BJ (cell line): ENCODE data around the gene KCNN3. TPM values are rescaled to one million over a fixed set of nuclear protein-coding genes. Genes with fewer than 3 reads are reported as not detected.

Experiments used
- CTCF ChIA-PET: fragments of 350-600 bp; formaldehyde crosslinking; extraction: SDS; loops from one replicate; lab custom pipeline; 2021; ENCODE audit warnings: antibody characterized with exemption, inconsistent platforms; lab: Yijun Ruan, JAX
- POLR2A ChIA-PET: fragments of 300-600 bp; sonication (Branson Sonifier 250); formaldehyde crosslinking; extraction: SDS; loops from one replicate; lab custom pipeline; 2021; ENCODE audit warnings: antibody characterized with exemption; lab: Charles Lee
- DNase-seq: peaks from one replicate; pipeline ENCODE4 v3.0.0-alpha.2; 2011; ENCODE audit warnings: low read depth
- H3K27me3 ChIP-seq: 2 replicates; pipeline ENCODE4 v1.6.0; 2011; ENCODE audit warnings: low read length; ENCODE audit not compliant: control insufficient read depth, insufficient read depth
- H3K36me3 ChIP-seq: 2 replicates; pipeline ENCODE4 v1.5.1; 2011; ENCODE audit warnings: low read length; ENCODE audit not compliant: control insufficient read depth, insufficient read depth
- H3K4me3 ChIP-seq: 2 replicates; pipeline ENCODE4 v1.5.1; 2011; ENCODE audit warnings: low read depth, mild to moderate bottlenecking, control low read depth, low read length
- polyA plus RNA-seq: library from polyadenylated mRNA; depleted of rRNA; stranded (reverse); fragments of >200 nt; gene quantifications from 2 replicates; pipeline ENCODE4 v1.2.3, GENCODE V29; 2011
- TF ChIP-seq, protein P1 (sequence below): IDR thresholded peaks from 2 replicates; pipeline ENCODE4 v1.5.1; 2011; ENCODE audit warnings: low read depth, mild to moderate bottlenecking, control low read depth, inconsistent platforms, low read length, moderate library complexity; ENCODE audit not compliant: insufficient read depth

Gene KCNN3
- polyA plus RNA-seq, 1 experiment: not detected

DNA sequence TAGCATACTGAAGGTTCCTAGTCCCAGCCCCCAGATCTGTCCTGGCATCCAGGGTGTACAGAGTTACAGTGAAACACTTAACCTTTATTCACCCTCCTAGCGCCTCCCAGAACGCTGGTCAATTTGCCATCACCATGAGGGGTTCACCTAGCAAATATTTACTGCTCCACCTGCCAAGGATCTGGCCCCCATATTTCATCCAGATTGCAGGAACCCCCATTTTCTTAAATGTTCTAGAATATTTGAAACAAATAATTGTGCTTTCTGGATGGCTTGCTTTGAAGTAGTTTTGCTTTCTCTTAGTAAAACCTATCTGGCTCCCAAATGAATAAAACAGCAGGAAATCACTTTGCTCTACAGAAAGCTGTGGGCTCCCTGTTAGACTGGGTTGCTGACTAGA, 37.7 kb downstream of the KCNN3 start:
- peaks cover 24% of the 10 kb centered on the region for H3K27me3 ChIP-seq
- TF ChIP-seq, protein P1, sequence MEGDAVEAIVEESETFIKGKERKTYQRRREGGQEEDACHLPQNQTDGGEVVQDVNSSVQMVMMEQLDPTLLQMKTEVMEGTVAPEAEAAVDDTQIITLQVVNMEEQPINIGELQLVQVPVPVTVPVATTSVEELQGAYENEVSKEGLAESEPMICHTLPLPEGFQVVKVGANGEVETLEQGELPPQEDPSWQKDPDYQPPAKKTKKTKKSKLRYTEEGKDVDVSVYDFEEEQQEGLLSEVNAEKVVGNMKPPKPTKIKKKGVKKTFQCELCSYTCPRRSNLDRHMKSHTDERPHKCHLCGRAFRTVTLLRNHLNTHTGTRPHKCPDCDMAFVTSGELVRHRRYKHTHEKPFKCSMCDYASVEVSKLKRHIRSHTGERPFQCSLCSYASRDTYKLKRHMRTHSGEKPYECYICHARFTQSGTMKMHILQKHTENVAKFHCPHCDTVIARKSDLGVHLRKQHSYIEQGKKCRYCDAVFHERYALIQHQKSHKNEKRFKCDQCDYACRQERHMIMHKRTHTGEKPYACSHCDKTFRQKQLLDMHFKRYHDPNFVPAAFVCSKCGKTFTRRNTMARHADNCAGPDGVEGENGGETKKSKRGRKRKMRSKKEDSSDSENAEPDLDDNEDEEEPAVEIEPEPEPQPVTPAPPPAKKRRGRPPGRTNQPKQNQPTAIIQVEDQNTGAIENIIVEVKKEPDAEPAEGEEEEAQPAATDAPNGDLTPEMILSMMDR: no peak
- ChIA-PET CTCF (no interaction called here), POLR2A (no interaction called here)
- no peak overlapping the region for H3K4me3 ChIP-seq
- DNase-seq: no peak
- no peaks in the 10 kb centered on the region for H3K36me3 ChIP-seq

DNA sequence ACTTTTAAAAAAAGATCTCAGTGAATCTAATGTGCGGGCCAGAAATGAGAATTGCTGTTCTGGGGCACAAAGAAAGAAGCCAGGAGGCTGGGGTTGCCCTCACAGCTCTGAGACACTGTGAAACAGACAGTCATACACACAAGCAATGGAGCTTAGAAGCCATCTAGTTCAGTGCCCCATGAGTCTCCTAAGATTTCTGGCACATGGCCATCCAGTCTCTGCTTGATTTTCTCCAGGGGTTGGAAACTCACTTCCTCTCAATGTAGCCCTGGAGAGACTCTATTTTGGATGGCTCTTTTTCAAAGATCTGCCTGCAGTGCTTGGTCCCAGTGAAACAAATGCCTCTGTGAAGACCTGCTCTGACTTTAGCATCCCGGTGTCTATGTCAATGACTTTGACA, 38.6 kb downstream of the KCNN3 start:
- TF ChIP-seq, protein P1: no peak
- no peak overlapping the region for H3K4me3 ChIP-seq
- H3K36me3 ChIP-seq: no peaks in the 10 kb centered on the region
- H3K27me3 ChIP-seq: peaks cover 22% of the 10 kb centered on the region
- CTCF ChIA-PET: no interaction called here
- POLR2A ChIA-PET: no interaction called here
- DNase-seq: no peak

DNA sequence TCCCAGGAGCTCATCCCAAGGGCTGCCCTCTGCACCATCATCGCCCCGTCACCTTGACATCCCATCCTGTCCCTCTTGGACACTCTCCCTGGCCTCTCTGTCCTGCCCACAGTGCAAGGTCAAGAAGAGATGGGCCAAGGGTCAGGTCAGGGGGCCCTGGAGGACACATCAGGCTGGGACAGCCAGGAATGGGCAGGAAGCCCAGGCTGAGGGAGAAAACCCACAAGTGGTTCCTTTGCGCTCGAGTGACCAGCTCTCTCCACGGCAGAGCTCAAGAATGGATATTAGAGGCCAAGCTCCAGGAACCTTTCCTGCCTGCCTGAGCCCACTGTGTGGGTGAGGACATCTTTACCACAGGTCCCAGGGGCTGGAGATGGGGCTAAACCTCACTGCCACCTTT, 41.0 kb downstream of the KCNN3 start:
- DNase-seq: no peak
- no peak overlapping the region for H3K4me3 ChIP-seq
- CTCF ChIA-PET: no interaction called here
- TF ChIP-seq, protein P1: no peak
- no peaks in the 10 kb centered on the region for H3K36me3 ChIP-seq
- H3K27me3 ChIP-seq: peaks cover 13% of the 10 kb centered on the region
- POLR2A ChIA-PET: no interaction called here

DNA sequence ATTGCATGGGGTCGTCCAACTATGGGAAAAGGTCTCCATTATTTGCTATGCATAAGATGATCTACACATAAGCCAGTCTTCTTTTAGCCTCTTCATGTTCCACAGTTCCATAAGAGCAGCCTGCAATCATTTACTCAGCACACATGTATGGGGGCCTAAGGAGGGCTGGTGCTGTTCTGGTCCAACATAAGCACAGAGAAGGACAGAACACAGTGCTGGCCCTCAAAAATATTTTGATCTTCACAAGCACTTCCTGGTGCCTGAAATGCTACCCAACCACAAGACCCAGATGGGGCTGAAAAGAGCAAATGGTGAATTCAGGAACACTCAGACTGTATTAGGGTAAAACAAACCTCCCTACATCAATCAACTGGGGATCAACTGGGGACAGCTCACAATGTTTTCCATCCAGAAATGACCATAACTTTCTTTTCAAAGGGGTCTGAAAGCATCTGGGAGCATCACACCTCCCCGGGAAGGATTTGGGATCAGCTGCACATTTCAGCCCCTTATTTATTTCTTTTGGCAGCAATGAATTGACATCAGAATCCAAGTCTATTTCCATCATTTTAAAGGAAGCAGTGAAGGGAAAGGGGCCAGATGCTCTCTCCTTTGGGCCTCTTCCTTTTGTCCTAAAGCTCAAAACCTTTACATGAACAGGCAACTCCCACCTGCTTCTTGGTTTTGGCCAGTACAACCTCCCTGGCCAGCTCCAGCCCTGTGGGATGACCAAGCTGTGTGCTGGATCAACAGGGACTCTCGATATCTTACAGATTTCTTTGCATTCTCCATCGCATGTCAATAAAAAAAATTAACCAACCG, 45.7 kb downstream of the KCNN3 start:
- DNase-seq: no peak
- Histone ChIP-seq H3K27me3 (peaks cover 5% of the 10 kb centered on the region; the same call in 1 of the 2 replicates), H3K36me3 (no peaks in the 10 kb centered on the region), H3K4me3 (no peak overlapping the region)
- POLR2A ChIA-PET: no interaction called here
- TF ChIP-seq, protein P1: no peak
- CTCF ChIA-PET: no interaction called here

DNA sequence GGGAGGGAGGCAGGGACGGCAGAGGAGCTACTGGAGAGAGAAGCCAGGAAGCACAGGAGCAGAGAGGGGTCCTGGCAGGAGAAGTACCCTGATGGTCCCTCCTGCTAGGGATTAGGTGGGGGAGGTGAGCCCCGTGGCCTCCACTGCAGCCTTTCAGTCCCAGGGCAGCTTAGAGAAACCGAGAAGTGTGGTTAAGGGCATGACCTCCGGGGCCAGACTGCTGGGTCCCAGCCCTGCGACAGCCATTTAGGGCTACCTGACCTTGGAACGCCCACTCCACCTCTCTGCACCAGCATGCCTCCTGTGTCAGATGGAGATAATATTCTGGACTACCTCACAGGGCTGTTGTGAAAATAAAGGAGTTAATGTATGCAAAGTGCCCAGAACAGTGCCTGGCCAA, 47.4 kb downstream of the KCNN3 start:
- TF ChIP-seq, protein P1: no peak
- CTCF ChIA-PET: interaction anchor here (0.9 kb wide), 1 partner anchor 15 kb away, joined by 3 read pairs; no protein-coding TSS in a partner anchor
- no peaks in the 10 kb centered on the region for H3K36me3 ChIP-seq

More for the DNA sequence above, 47.4 kb downstream of the KCNN3 start:
- Histone ChIP-seq H3K27me3 (peaks cover 1% of the 10 kb centered on the region; the same call in 1 of the 2 replicates), H3K4me3 (no peak overlapping the region)
- POLR2A ChIA-PET: no interaction called here
- no peak for DNase-seq
